Cardiac fibroblast (primary cell): ENCODE results near the gene ZDHHC22.

Source experiments
- DNase-seq, 2 donors: peaks; one replicate each; pipeline versions ENCODE4 v3.0.0 to v3.0.0-alpha.2; 2010; ENCODE audit warnings: low read depth in 2 of 2
- H3K4me3 ChIP-seq, 2 donors: replicated peaks in 1 of 2; 1 replicate in 1 of 2; 2 replicates in 1 of 2; pipeline ENCODE4 v1.5.1; 2011; ENCODE audit warnings: low read depth in 2 of 2, low read length in 2 of 2, mild to moderate bottlenecking in 2 of 2, moderate library complexity in 1 of 2
- CTCF ChIP-seq: IDR thresholded peaks from one replicate; pipeline ENCODE4 v1.5.1; 2011; ENCODE audit warnings: low read depth, mild to moderate bottlenecking, low read length, inconsistent platforms

The ZDHHC22 gene

GRCh38 chr14:77157740-77158139, 16.1 kb upstream of the ZDHHC22 start:
- TF ChIP-seq CTCF, result no peak
- DNase-seq, result no peak
- no peak overlapping the region for H3K4me3 ChIP-seq

- H3K4me3 ChIP-seq, result no peak overlapping the region
- TF ChIP-seq CTCF, result no peak
- no peak for DNase-seq
These were observed 13.5 kb upstream of the ZDHHC22 start for GRCh38 chr14:77155083-77155482.

- TF ChIP-seq CTCF, result no peak
- no peak for DNase-seq
- H3K4me3 ChIP-seq, result no peak overlapping the region
These were observed 12.8 kb upstream of the ZDHHC22 start for GRCh38 chr14:77154421-77154820.

- DNase-seq, result no peak
- H3K4me3 ChIP-seq, result no peak overlapping the region
- no peak for TF ChIP-seq CTCF
These were observed 12.2 kb upstream of the ZDHHC22 start for GRCh38 chr14:77153802-77154201.

GRCh38 chr14:77151918-77152588, 10.5 kb upstream of the ZDHHC22 start:
- TF ChIP-seq CTCF, result peak; percentile 7
- H3K4me3 ChIP-seq, result no peak overlapping the region
- peak; percentile 50 to 52 for DNase-seq

GRCh38 chr14:77151245-77151644, 9.7 kb upstream of the ZDHHC22 start:
- DNase-seq, result peak; percentile 14 to 23
- peak; percentile 64 for TF ChIP-seq CTCF
- no peak overlapping the region for H3K4me3 ChIP-seq
